HG03159 (cell line): ENCODE measurements around the gene UGT8.
"Not testable (repeated sequence)": the region's sequence is repeated elsewhere in the genome, so short reads cannot be mapped to it uniquely, and the experiment has no call there.

Experiments used
- ATAC-seq: cut with Tn5 transposase; IDR thresholded peaks from one replicate; pipeline ENCODE4 v1.9.1; 2021; ENCODE audit warnings: mild to moderate bottlenecking, moderate library complexity; ENCODE audit not compliant: unreplicated experiment

Gene UGT8, protein sequence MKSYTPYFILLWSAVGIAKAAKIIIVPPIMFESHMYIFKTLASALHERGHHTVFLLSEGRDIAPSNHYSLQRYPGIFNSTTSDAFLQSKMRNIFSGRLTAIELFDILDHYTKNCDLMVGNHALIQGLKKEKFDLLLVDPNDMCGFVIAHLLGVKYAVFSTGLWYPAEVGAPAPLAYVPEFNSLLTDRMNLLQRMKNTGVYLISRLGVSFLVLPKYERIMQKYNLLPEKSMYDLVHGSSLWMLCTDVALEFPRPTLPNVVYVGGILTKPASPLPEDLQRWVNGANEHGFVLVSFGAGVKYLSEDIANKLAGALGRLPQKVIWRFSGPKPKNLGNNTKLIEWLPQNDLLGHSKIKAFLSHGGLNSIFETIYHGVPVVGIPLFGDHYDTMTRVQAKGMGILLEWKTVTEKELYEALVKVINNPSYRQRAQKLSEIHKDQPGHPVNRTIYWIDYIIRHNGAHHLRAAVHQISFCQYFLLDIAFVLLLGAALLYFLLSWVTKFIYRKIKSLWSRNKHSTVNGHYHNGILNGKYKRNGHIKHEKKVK

GRCh38 chr4:114598191-114599121 is at the start of gene UGT8:
TSS of gene UGT8 (plus strand) at chr4:114598807. CDS start at chr4:114622881, 24,074 bp downstream.
- peak; percentile 46 for ATAC-seq

GRCh38 chr4:114549638-114550037 is 49.0 kb upstream of the UGT8 start:
- no peak for ATAC-seq

DNA sequence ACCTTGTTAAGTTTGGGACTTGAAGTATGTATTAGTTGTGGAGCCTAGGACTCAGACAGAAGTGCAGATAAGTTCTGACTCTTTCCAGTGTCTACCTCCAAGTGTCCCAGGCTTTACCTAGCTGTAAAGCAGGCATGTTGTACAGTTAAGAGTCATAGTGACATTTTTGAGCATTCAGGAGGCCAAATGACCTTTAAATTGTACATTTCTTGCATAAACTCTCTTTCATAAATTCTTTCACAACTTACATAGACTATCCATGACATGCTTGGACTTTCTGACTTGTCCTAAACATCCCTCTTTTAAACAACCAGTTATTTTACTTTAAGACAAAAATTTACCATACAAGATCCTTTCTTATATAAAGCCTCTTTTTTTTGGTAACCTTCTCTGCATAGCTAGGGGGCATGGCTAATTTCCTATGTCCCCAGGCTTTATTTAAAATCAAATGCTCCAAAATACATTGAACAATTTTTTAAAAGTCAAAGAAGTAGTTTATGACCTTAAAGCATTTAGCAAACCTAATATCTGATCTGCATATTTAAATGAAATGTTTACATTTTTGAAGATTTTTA is 40.1 kb upstream of the UGT8 start:
- ATAC-seq: no peak

- no peak for ATAC-seq
Observed at GRCh38 chr4:114561590-114561989, 37.0 kb upstream of the UGT8 start.

- no peak for ATAC-seq
Observed at GRCh38 chr4:114562176-114562904, 36.3 kb upstream of the UGT8 start.

DNA sequence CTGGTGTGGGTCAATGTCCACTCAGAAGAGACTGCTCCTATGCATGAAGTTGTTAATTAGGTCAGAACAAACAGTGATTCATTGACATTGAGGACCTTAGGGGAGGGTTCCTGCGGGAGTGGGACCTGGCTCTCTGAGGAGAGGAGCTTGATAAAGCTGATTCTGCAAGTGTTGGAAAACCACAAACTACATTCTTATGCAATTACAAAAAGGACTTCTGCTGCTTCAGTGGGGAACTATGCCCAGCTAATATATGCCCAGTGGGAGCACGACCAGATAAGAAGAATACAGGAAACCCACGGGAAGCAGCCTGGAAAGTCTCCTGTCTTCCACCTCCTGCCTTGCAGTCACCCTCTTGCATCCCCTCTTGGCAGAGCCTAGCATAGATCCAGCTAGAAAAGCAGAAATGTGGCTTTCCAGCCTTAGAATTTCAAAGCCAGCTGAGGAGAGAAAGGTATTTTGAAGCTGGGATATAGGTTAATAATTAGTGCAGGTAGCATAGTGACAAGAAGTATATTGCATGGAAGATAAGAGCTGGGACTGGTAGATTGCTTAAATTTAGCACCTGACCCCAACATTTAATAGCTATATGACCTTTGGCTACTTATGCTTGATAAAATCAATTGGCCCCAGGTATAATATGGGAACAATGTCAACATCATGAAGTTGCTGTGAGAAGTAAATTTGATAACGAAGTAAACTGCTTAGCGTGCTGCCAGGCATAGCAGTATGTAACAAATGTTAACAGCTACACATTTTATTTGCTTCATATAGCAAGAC is 34.9 kb upstream of the UGT8 start:
- no peak for ATAC-seq

DNA sequence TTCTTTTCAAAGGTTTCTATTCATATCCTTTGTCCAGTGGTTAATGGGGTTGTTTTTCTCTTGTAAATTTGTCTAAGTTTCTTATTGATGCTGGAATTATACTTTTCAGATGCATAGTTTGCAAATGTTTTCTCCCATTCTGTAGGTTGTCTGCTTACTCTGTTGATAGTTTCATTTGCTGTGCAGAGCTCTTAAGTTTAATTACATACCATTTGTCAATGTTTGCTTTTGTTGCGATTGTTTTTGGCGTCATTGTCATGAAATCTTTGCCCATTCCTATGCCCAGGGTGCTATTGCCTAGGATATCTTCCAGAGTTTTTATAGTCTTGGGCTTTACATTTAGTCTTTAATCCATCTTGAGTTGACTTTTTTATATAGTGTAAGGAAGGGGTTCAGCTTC is 21.2 kb upstream of the UGT8 start:
- ATAC-seq: no peak

GRCh38 chr4:114582621-114583020 is 16.0 kb upstream of the UGT8 start:
- no peak for ATAC-seq

- no peak for ATAC-seq
Observed at GRCh38 chr4:114588305-114588704, 10.3 kb upstream of the UGT8 start.

DNA sequence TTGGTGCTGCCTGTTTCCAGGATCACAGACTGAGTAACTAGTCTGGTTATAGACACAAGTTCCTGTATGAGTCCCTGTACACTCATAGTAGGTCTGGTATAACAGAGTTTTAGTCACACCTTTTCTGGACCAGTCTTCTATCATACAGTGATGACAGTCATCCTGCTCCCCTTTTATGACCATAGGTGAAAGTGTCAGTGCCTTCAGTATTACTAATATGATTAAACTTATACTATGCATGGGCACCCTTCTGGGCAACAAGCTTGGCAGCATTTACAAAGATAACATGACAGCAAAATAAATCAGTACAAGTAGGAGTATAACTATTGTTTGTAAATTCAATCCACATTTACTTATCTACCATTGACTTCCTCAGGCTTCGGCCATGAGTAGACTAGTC is 8.2 kb upstream of the UGT8 start:
- not testable (repeated sequence) for ATAC-seq

GRCh38 chr4:114593526-114593925 is 5.1 kb upstream of the UGT8 start:
- no peak for ATAC-seq

- ATAC-seq: no peak
Observed at GRCh38 chr4:114595207-114595606, 3.4 kb upstream of the UGT8 start.

DNA sequence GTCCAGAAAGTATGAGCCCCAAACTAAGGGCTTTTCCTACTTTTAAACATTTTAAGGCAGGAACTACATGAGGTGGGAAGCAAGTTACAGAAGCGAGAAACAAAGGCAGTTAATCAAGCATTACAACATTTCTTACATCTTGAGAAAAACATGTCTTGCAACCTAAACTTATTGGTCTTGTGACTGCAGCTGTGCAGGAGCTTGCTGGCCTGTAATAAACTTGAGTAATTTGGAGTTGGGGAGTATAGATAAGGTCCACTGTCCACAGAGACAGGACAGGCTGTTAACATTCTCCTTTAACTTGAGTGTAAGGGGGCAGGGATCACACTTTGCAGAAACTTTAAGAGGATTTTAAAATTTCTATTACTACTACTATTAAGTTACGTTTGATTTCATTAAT is 2.7 kb upstream of the UGT8 start:
- no peak for ATAC-seq

DNA sequence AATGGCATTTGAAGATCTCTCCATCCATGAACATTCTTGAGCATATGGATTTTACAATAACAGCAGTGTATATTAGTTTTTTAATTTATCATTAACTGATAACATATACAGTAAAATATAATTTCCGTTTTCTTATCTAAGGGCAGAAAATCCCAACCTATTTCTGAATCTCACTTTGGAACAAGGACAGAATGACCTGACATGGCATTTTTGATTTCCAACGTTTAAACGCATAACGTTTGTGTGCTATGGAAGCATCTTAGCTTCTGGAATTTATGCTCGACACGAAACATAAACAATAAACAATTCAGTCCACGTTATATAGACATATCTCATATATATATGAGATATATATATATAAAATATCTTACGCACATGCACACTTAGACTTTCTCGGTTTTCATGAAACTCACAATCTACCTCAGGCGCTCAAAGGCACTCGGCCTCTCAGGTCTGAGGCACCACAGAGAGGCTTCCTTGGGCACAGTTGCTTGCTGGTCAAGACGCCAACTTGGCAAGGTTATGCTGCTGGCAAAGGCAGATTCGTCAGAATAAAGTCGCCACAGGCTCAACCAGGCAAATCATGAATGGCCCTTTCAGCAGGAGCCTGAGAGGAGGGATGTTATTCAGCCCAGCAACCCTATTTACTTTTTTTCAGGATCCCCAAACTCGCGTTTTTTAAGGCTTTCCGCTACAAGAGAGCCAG is 1.0 kb upstream of the UGT8 start:
- ATAC-seq: no peak

- no peak for ATAC-seq
Observed at GRCh38 chr4:114599231-114599902, 760 bp downstream of the UGT8 start.

- no peak for ATAC-seq
Observed at GRCh38 chr4:114599903-114600552, 1.4 kb downstream of the UGT8 start.

- no peak for ATAC-seq
Observed at GRCh38 chr4:114600672-114601071, 2.1 kb downstream of the UGT8 start.
